Measurements from ENCODE around the gene FAM110D.

The FAM110D gene

GRCh38 chr1:26181586-26182382 lies 22.9 kb downstream of the FAM110D start:
- in situ Hi-C loops (cut with MboI; ENCODE audit: low sequenced_read_pairs): no loop called here

GRCh38 chr1:26182383-26182696 lies 23.5 kb downstream of the FAM110D start:
- in situ Hi-C loops (cut with MboI; ENCODE audit: low sequenced_read_pairs): no loop called here

- in situ Hi-C loops (cut with MboI; ENCODE audit: low sequenced_read_pairs): no loop called here
Observed at GRCh38 chr1:26184086-26184485, 25.2 kb downstream of the FAM110D start.

- in situ Hi-C loops (cut with MboI; ENCODE audit: low sequenced_read_pairs): no loop called here
Observed at GRCh38 chr1:26184883-26185282, 26.0 kb downstream of the FAM110D start.

GRCh38 chr1:26187882-26188281 lies 29.0 kb downstream of the FAM110D start:
- in situ Hi-C loops (cut with MboI; ENCODE audit: low sequenced_read_pairs): no loop called here

GRCh38 chr1:26188477-26188876 lies 29.6 kb downstream of the FAM110D start:
- in situ Hi-C loops (cut with MboI; ENCODE audit: low sequenced_read_pairs): no loop called here

- in situ Hi-C loops (cut with MboI; ENCODE audit: low sequenced_read_pairs): no loop called here
Observed at GRCh38 chr1:26189331-26189730, 30.5 kb downstream of the FAM110D start.

- in situ Hi-C loops (cut with MboI; ENCODE audit: low sequenced_read_pairs): no loop called here
Observed at GRCh38 chr1:26189751-26190275, 30.9 kb downstream of the FAM110D start.

GRCh38 chr1:26190373-26190987 lies 31.6 kb downstream of the FAM110D start, which contains the start of gene CATSPER4:
Gene CATSPER4, plus strand, starts transcription at chr1:26190602. Its CDS starts 26 bp downstream, at chr1:26190628.
- in situ Hi-C loops (cut with MboI; ENCODE audit: low sequenced_read_pairs): no loop called here

- in situ Hi-C loops (cut with MboI; ENCODE audit: low sequenced_read_pairs): no loop called here
Observed at GRCh38 chr1:26191739-26192138, 32.9 kb downstream of the FAM110D start.

- in situ Hi-C loops (cut with MboI; ENCODE audit: low sequenced_read_pairs): no loop called here
Observed at GRCh38 chr1:26195805-26196204, 36.9 kb downstream of the FAM110D start.

- in situ Hi-C loops (cut with MboI; ENCODE audit: low sequenced_read_pairs): no loop called here
Observed at GRCh38 chr1:26197301-26197700, 38.4 kb downstream of the FAM110D start.

GRCh38 chr1:26197813-26198212 lies 38.9 kb downstream of the FAM110D start:
- in situ Hi-C loops (cut with MboI; ENCODE audit: low sequenced_read_pairs): no loop called here

- in situ Hi-C loops (cut with MboI; ENCODE audit: low sequenced_read_pairs): no loop called here
Observed at GRCh38 chr1:26200413-26200812, 41.5 kb downstream of the FAM110D start.

- in situ Hi-C loops (cut with MboI; ENCODE audit: low sequenced_read_pairs): no loop called here
Observed at GRCh38 chr1:26203642-26204318, 44.9 kb downstream of the FAM110D start.

- in situ Hi-C loops (cut with MboI; ENCODE audit: low sequenced_read_pairs): no loop called here
Observed at GRCh38 chr1:26210147-26210870, 51.4 kb downstream of the FAM110D start.

- in situ Hi-C loops (cut with MboI; ENCODE audit: low sequenced_read_pairs): no loop called here
Observed at GRCh38 chr1:26212726-26213125, 53.8 kb downstream of the FAM110D start.

GRCh38 chr1:26213335-26213905 lies 54.5 kb downstream of the FAM110D start:
- in situ Hi-C loops (cut with MboI; ENCODE audit: low sequenced_read_pairs): no loop called here

Measured in HL-60/S4 treated with retinoic acid at 250 ng/mL for 4 days and 3 days (cell line).